Measurements from ENCODE around the gene OXGR1. TPM values are rescaled to one million over a fixed set of nuclear protein-coding genes. Genes with fewer than 3 reads are reported as not detected.

Gene OXGR1
- total and polyA plus RNA-seq, 9 of the 15 experiments (the other 6 are each of a cell fraction or from before 2014, with no cell fraction given), result 0.03 TPM; not detected in 8

DNA sequence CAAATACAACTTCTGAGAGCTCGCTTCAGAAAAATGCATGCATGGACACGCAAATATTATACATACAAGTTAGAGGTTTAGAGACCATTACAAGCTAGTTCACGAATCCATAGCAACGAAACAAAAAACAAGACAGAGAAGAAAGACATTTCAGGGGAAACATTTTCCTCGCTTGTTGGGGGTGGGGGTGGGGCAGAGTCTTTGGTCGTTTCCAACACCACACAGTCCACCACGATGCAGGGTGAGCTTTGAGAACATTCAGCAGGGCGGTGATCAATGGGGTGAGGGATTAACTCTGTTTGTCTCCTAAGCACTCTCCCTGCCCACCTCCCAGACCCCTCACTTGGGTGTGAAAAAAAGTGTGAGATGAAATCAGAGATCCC, 651 bp downstream of the OXGR1 start:
- Histone ChIP-seq H3K27ac (ENCODE audit: extremely low read depth, low read depth, low read length) (no peak overlapping the region), H3K9ac (ENCODE audit: insufficient read depth in 1 of 2, low read depth in 2 of 2, low read length in 2 of 2) (no peak overlapping the region; a peak in 1 of 4 replicates), H2AFZ (ENCODE audit: low read depth, low read length) (peak overlapping the region; percentile 59), H3K4me3 (no peak overlapping the region), H3K4me1 (replicated peaks in 1 of 2; ENCODE audit: control insufficient read depth in 2 of 2, insufficient read depth in 2 of 2, low read length in 2 of 2) (peaks cover 0 to 7% of the 10 kb centered on the region in 2 experiments; a peak in 1 of 5 replicates), H4K20me1 (replicated peaks; ENCODE audit: control insufficient read depth, insufficient read depth, low read length) (no peaks in the 10 kb centered on the region), H3K36me3 (ENCODE audit: control insufficient read depth, insufficient read depth, low read length) (no peaks in the 10 kb centered on the region), H3K79me2 (ENCODE audit: control insufficient read depth, insufficient read depth, low read length) (no peaks in the 10 kb centered on the region), H3K4me2 (ENCODE audit: insufficient read depth, low read length) (peak overlapping the region; percentile 41), H3K27me3 (ENCODE audit: control insufficient read depth in 2 of 2, insufficient read depth in 2 of 2, low read length in 2 of 2) (peaks cover 2 to 20% of the 10 kb centered on the region in 2 experiments; a peak in 3 of 5 replicates), H3K9me1 (ENCODE audit: control insufficient read depth, insufficient read depth, low read length) (no peaks in the 10 kb centered on the region), H3K9me3 (replicated peaks; ENCODE audit: control insufficient read depth, insufficient read depth, low read depth, low read length) (no peaks in the 10 kb centered on the region)
- ChIA-PET POLR2A (interaction anchor here (0.8 kb wide), 1 partner anchor 1160 kb away, joined by 3 read pairs; no protein-coding TSS in a partner anchor), CTCF (ENCODE audit: low intra/inter-chr PET ratio) (no interaction called here)
- no TSS peak for BruUV-seq (replicated peaks)
- intact Hi-C loops (cut with micrococcal nuclease), result no loop called here
- in situ Hi-C loops (cut with MboI), result no loop called here
- WGBS (ENCODE audit: insufficient coverage, low coverage, missing lambda C conversion rate), result 13% methylated on average over 7 of the region's 8 CpGs
- TF ChIP-seq BRD9 (IDR thresholded peaks at IDR 0.05; ENCODE audit: low read depth, partially characterized antibody) (no peak), ZBTB12 (CRISPR knock-in tag; IDR thresholded peaks at IDR 0.05) (no peak), POLR2A (conservative IDR thresholded peaks at IDR 0.05) (no peak), MLLT1 (IDR thresholded peaks at IDR 0.05) (no peak), ESRRB (CRISPR knock-in tag; IDR thresholded peaks at IDR 0.05; ENCODE audit: borderline replicate concordance) (no peak), U2AF1 (optimal IDR thresholded peaks at IDR 0.05; ENCODE audit: low read depth, low read length) (no peak), ZNF778 (CRISPR knock-in tag; IDR thresholded peaks at IDR 0.05) (no peak), ZNF354B (CRISPR knock-in tag; IDR thresholded peaks at IDR 0.05) (no peak), HIVEP1 (CRISPR knock-in tag; IDR thresholded peaks at IDR 0.05) (no peak), ZHX1 (conservative IDR thresholded peaks at IDR 0.05; ENCODE audit: low read length) (no peak), NCOA1 (IDR thresholded peaks at IDR 0.05; ENCODE audit: low read depth) (no peak)
- peak; percentile 26; the same call in 2 of the 3 replicates for ATAC-seq
- DNase-seq (ENCODE audit: extremely low read depth in 1 of 4, low spot score in 3 of 4), result no peak
- no peak for FAIRE-seq

Data from K562 (cell line).